ENCODE data around the gene GPN2. TPM values are rescaled to one million over a fixed set of nuclear protein-coding genes. Genes with fewer than 3 reads are reported as not detected.

Gene GPN2
- total RNA-seq, 1 experiment from 2014 or later: 32.0 TPM

GRCh38 chr1:26921126-26921539, 31.1 kb upstream of the GPN2 start:
- peak overlapping the region; percentile 29 for H3K4me3 ChIP-seq (ENCODE audit: low read depth, low read length)
- intact Hi-C loops (cut with micrococcal nuclease; ENCODE audit: unreplicated experiment): no loop called here

GRCh38 chr1:26915204-26915842, 25.2 kb upstream of the GPN2 start:
- Histone ChIP-seq H3K4me3 (ENCODE audit: low read depth, low read length) (no peak overlapping the region), H3K9me3 (no peaks in the 10 kb centered on the region), H3K36me3 (ENCODE audit: control insufficient read depth, insufficient read depth, low read length) (no peaks in the 10 kb centered on the region; the same call in 1 of the 2 replicates), H3K27me3 (replicated peaks; ENCODE audit: control insufficient read depth, insufficient read depth, low read length) (no peaks in the 10 kb centered on the region), H3K4me1 (peaks cover 34% of the 10 kb centered on the region)
- CTCF ChIA-PET: no interaction called here
- Mint-ChIP-seq H3K36me3 (ENCODE audit: insufficient read depth, unreplicated experiment) (no peaks in the 10 kb centered on the region), H3K4me1 (ENCODE audit: low read depth, unreplicated experiment) (peaks cover 8% of the 10 kb centered on the region), H3K27ac (ENCODE audit: unreplicated experiment) (no peak overlapping the region), H3K4me3 (ENCODE audit: unreplicated experiment) (no peak overlapping the region), H3K9me3 (ENCODE audit: unreplicated experiment) (no peaks in the 10 kb centered on the region), H3K27me3 (ENCODE audit: insufficient read depth, unreplicated experiment) (no peaks in the 10 kb centered on the region)
- POLR2A ChIA-PET: interaction anchor here (1.3 kb wide), 1 partner anchor 50 kb away, joined by 6 read pairs; no protein-coding TSS in a partner anchor
- BruUV-seq (replicated peaks): no TSS peak
- TF ChIP-seq, protein P1, sequence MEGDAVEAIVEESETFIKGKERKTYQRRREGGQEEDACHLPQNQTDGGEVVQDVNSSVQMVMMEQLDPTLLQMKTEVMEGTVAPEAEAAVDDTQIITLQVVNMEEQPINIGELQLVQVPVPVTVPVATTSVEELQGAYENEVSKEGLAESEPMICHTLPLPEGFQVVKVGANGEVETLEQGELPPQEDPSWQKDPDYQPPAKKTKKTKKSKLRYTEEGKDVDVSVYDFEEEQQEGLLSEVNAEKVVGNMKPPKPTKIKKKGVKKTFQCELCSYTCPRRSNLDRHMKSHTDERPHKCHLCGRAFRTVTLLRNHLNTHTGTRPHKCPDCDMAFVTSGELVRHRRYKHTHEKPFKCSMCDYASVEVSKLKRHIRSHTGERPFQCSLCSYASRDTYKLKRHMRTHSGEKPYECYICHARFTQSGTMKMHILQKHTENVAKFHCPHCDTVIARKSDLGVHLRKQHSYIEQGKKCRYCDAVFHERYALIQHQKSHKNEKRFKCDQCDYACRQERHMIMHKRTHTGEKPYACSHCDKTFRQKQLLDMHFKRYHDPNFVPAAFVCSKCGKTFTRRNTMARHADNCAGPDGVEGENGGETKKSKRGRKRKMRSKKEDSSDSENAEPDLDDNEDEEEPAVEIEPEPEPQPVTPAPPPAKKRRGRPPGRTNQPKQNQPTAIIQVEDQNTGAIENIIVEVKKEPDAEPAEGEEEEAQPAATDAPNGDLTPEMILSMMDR (IDR thresholded peaks at IDR 0.05; ENCODE audit: insufficient read depth in 1 of 2, low read depth in 1 of 2, low read length in 1 of 2, severe bottlenecking in 1 of 2, unreplicated experiment in 1 of 2): no peak
- intact Hi-C loops (cut with micrococcal nuclease; ENCODE audit: unreplicated experiment): no loop called here
- no peak for DNase-seq

More at GRCh38 chr1:26921126-26921539, 31.1 kb upstream of the GPN2 start:
- H3K36me3 Mint-ChIP-seq (ENCODE audit: insufficient read depth, unreplicated experiment): peaks cover 30% of the 10 kb centered on the region
- H3K4me1 Mint-ChIP-seq (ENCODE audit: low read depth, unreplicated experiment): peaks cover 7% of the 10 kb centered on the region
- no peaks in the 10 kb centered on the region for H3K9me3 ChIP-seq
- no peaks in the 10 kb centered on the region for H3K27me3 ChIP-seq (replicated peaks; ENCODE audit: control insufficient read depth, insufficient read depth, low read length)
- CTCF ChIA-PET: interaction anchor here (1.2 kb wide), 1 partner anchor 31 kb away, joined by 3 read pairs; the partner anchor contains the start of gene GPN2
- peak overlapping the region; percentile 82 for H3K27ac Mint-ChIP-seq (ENCODE audit: unreplicated experiment)
- POLR2A ChIA-PET: interaction anchor here (0.6 to 1.8 kb wide), 2 partner anchors 21 to 683 kb away, joined by 5 to 7 read pairs; partner anchors contain the start of genes AHDC1 and GPATCH3
- H3K4me3 Mint-ChIP-seq (ENCODE audit: unreplicated experiment): peak overlapping the region; percentile 97
- H3K36me3 ChIP-seq (ENCODE audit: control insufficient read depth, insufficient read depth, low read length): peaks cover 2% of the 10 kb centered on the region; the same call in 1 of the 2 replicates
- H3K4me1 ChIP-seq: peaks cover 12% of the 10 kb centered on the region
- no peaks in the 10 kb centered on the region for H3K27me3 Mint-ChIP-seq (ENCODE audit: insufficient read depth, unreplicated experiment)
- no peaks in the 10 kb centered on the region for H3K9me3 Mint-ChIP-seq (ENCODE audit: unreplicated experiment)
- BruUV-seq (replicated peaks): no TSS peak
- TF ChIP-seq, protein P1 (IDR thresholded peaks at IDR 0.05; ENCODE audit: insufficient read depth in 1 of 2, low read depth in 1 of 2, low read length in 1 of 2, severe bottlenecking in 1 of 2, unreplicated experiment in 1 of 2): no peak
- DNase-seq: no peak

- no TSS peak for BruUV-seq (replicated peaks)
- ChIA-PET CTCF (interaction anchor here (0.7 to 1.3 kb wide), 7 partner anchors 10 to 419 kb away, joined by 3 to 9 read pairs (median 3); partner anchors contain the start of genes GPATCH3 and GPN2), POLR2A (interaction anchor here (0.6 to 1.3 kb wide), 7 partner anchors 14 to 227 kb away, joined by 3 to 21 read pairs (median 3); partner anchors contain the start of genes GPATCH3, GPN2 and TRNP1)
- Histone ChIP-seq H3K27me3 (replicated peaks; ENCODE audit: control insufficient read depth, insufficient read depth, low read length) (no peaks in the 10 kb centered on the region), H3K36me3 (ENCODE audit: control insufficient read depth, insufficient read depth, low read length) (no peaks in the 10 kb centered on the region; the same call in 1 of the 2 replicates), H3K9me3 (no peaks in the 10 kb centered on the region), H3K4me3 (ENCODE audit: low read depth, low read length) (no peak within 1 kb of the TSS), H3K4me1 (peaks cover 37% of the 10 kb centered on the region)
- TF ChIP-seq, protein P1 (IDR thresholded peaks at IDR 0.05; ENCODE audit: insufficient read depth in 1 of 2, low read depth in 1 of 2, low read length in 1 of 2, severe bottlenecking in 1 of 2, unreplicated experiment in 1 of 2): no peak
- peak within 1 kb of the TSS; percentile 25 for H3K27ac Mint-ChIP-seq (ENCODE audit: unreplicated experiment)
- H3K4me1 Mint-ChIP-seq (ENCODE audit: low read depth, unreplicated experiment): peaks cover 15% of the 10 kb centered on the region
- no peaks in the 10 kb centered on the region for H3K36me3 Mint-ChIP-seq (ENCODE audit: insufficient read depth, unreplicated experiment)
- intact Hi-C loops (cut with micrococcal nuclease; ENCODE audit: unreplicated experiment): loop anchor here (1.0 kb wide), 2 partner anchors 14 to 24 kb away; partner anchors contain the start of genes GPATCH3 and GPN2
- DNase-seq: peak; percentile 83 to 93
- H3K27me3 Mint-ChIP-seq (ENCODE audit: insufficient read depth, unreplicated experiment): no peaks in the 10 kb centered on the region
- H3K4me3 Mint-ChIP-seq (ENCODE audit: unreplicated experiment): no peak within 1 kb of the TSS
- H3K9me3 Mint-ChIP-seq (ENCODE audit: unreplicated experiment): no peaks in the 10 kb centered on the region
Measured at GRCh38 chr1:26913754-26914619, 23.9 kb upstream of the GPN2 start, which contains the start of gene NR0B2. TSS of gene NR0B2 (minus strand) at chr1:26913975. CDS start at chr1:26913940, 35 bp downstream.
